GM06990 (cell line): Measurements from ENCODE around the gene ELAVL2.

Experiments used
- DNase-seq: peaks from one replicate; pipeline ENCODE4 v3.0.0-alpha.2; 2011; ENCODE audit not compliant: insufficient read length; ENCODE audit errors: extremely low read depth
- H3K27me3 ChIP-seq: replicated peaks from 2 replicates; pipeline ENCODE4 v1.6.0; 2011; ENCODE audit warnings: low read length; ENCODE audit not compliant: control insufficient read depth, insufficient read depth
- H3K36me3 ChIP-seq: 2 replicates; pipeline ENCODE4 v1.5.1; 2011; ENCODE audit warnings: low read length; ENCODE audit not compliant: control insufficient read depth, insufficient read depth
- H3K4me3 ChIP-seq: replicated peaks from 2 replicates; pipeline ENCODE4 v1.5.1; 2011; ENCODE audit warnings: low read depth, mild to moderate bottlenecking, control low read depth, low read length
- TF ChIP-seq, protein P1 (sequence below): IDR thresholded peaks from 2 replicates; pipeline ENCODE4 v1.5.1; 2011; ENCODE audit warnings: low read length, control low read depth, mild to moderate bottlenecking, inconsistent platforms; ENCODE audit not compliant: insufficient read depth, poor library complexity, severe bottlenecking

ELAVL2 gene

DNA sequence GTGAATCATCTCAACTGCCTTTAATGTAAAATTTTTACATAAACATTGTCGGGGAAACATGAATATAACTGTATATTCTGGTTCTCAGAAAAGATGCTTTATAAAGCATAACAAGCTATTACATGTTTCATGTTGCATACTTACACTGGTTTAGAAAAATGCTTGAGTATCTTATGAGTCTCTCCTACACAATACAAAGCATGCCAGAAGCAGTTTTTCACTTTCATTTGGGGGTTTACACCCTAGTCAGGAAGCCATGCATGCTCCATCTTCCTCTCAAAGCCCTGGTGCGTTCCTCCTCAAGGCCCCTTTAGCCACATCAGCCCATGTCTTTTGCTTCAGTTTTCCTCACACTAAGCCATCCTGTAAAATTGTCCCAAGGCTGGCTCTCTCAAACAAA is 22.8 kb downstream of the ELAVL2 start:
- DNase-seq: no peak
- H3K36me3 ChIP-seq: no peaks in the 10 kb centered on the region
- no peak overlapping the region for H3K4me3 ChIP-seq
- TF ChIP-seq, protein P1, sequence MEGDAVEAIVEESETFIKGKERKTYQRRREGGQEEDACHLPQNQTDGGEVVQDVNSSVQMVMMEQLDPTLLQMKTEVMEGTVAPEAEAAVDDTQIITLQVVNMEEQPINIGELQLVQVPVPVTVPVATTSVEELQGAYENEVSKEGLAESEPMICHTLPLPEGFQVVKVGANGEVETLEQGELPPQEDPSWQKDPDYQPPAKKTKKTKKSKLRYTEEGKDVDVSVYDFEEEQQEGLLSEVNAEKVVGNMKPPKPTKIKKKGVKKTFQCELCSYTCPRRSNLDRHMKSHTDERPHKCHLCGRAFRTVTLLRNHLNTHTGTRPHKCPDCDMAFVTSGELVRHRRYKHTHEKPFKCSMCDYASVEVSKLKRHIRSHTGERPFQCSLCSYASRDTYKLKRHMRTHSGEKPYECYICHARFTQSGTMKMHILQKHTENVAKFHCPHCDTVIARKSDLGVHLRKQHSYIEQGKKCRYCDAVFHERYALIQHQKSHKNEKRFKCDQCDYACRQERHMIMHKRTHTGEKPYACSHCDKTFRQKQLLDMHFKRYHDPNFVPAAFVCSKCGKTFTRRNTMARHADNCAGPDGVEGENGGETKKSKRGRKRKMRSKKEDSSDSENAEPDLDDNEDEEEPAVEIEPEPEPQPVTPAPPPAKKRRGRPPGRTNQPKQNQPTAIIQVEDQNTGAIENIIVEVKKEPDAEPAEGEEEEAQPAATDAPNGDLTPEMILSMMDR: no peak
- H3K27me3 ChIP-seq: no peaks in the 10 kb centered on the region

- TF ChIP-seq, protein P1: no peak
- DNase-seq: no peak
- no peaks in the 10 kb centered on the region for H3K27me3 ChIP-seq
These were observed 24.5 kb downstream of the ELAVL2 start for GRCh38 chr9:23801523-23801922.

DNA sequence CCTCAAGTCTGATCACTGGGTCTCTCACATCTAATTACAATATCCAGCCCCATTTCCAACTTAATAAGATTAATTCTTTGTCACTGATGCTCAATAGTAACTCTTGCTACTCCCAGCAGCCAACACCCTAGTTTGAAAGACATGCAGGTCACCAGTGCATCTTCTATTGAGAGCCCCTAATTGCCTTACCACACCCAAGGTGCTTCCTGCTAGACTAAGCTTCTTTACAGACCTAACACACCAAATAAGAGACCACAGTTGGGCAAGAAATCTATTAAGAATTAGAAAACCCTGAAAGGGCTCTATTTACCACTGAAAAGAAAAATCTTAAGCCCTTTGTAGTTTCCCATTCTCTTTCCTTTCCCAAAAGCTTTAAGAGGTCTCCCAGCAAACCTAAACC is 26.5 kb downstream of the ELAVL2 start:
- TF ChIP-seq, protein P1: no peak
- H3K36me3 ChIP-seq: no peaks in the 10 kb centered on the region
- DNase-seq: no peak
- no peaks in the 10 kb centered on the region for H3K27me3 ChIP-seq
- H3K4me3 ChIP-seq: no peak overlapping the region

More at GRCh38 chr9:23801523-23801922, 24.5 kb downstream of the ELAVL2 start:
- Histone ChIP-seq H3K4me3 (no peak overlapping the region), H3K36me3 (no peaks in the 10 kb centered on the region)

GRCh38 chr9:23798325-23798724 is 27.7 kb downstream of the ELAVL2 start:
- Histone ChIP-seq H3K27me3 (no peaks in the 10 kb centered on the region), H3K4me3 (no peak overlapping the region), H3K36me3 (no peaks in the 10 kb centered on the region)
- no peak for DNase-seq
- TF ChIP-seq, protein P1: no peak

- Histone ChIP-seq H3K4me3 (no peak overlapping the region), H3K27me3 (no peaks in the 10 kb centered on the region), H3K36me3 (no peaks in the 10 kb centered on the region)
- no peak for DNase-seq
- TF ChIP-seq, protein P1: no peak
These were observed 29.8 kb downstream of the ELAVL2 start for GRCh38 chr9:23796209-23796608.
